ENCODE data around the gene NEK6. TPM values are rescaled to one million over a fixed set of nuclear protein-coding genes. Genes with fewer than 3 reads are reported as not detected.

Gene NEK6
- total RNA-seq, 1 experiment from 2014 or later = 28.4 TPM

DNA sequence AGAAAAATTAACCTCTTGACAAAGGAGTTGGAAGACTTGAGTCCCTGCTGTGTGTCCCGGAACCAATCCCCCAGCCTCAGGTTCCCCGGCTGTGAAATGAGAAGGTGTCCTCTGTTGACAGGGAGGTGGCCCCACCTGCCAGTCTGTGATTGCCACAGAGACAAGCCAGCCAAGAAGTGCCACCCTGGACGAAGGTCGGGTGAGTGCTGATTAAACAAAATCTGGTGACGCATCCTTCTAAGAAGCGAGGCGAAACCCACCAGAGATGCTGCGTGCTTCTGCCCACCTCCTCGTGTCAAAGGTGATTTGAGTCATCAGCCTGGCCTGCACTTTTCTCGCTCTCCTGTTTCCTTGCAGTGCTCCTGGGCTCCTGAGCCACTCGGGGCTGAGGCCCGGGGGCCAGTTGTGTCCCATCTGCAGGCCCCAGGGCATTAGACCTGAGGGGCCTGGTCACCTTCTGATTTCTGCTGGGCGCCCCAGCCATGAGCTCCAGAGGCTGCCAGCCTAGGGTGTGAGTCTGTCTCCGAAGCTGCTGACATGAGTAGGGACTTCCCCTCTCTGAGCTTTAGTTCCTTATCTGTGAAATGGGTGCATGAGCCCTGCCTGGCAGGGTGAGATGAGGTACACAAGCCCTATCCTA lies 28.7 kb downstream of the NEK6 start:
- DNase-seq = no peak
- Histone ChIP-seq H3K27ac (peak overlapping the region; percentile 57), H3K4me3 (no peak overlapping the region), H3K27me3 (no peaks in the 10 kb centered on the region), H3K9me3 (replicated peaks) (no peaks in the 10 kb centered on the region), H3K36me3 (peaks cover 14% of the 10 kb centered on the region; the same call in 1 of the 2 replicates), H3K4me1 (peaks cover 28% of the 10 kb centered on the region)

DNA sequence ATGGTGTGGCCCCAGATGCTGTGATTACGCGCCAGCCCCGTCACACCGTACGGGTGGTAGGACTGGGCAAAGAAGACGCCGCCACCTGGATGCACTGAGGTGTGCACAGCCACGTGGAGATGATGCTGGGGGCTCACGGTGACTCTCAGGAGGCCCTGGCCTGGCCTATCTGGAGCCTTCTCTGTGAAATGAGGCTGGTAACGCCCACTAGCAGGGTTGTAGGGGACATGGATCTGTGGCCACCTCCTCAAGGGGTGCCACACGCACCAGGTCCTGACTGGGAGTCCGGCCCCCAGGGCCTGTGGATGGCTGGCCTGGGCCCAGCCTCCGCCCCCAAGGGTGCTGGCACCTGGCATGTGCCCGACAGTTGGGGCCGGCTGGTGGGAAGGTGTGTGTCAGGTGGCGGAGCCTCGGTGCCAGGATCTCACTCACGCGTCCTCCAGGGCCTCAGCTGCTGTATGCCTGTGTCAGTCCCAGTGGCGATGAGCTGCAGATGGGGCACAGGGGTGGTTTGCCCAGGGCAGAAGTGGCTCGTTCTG lies 32.4 kb downstream of the NEK6 start:
- Histone ChIP-seq H3K9me3 (replicated peaks) (no peaks in the 10 kb centered on the region), H3K4me1 (peaks cover 13% of the 10 kb centered on the region), H3K4me3 (no peak overlapping the region), H3K27me3 (no peaks in the 10 kb centered on the region), H3K27ac (no peak overlapping the region), H3K36me3 (peaks cover 10% of the 10 kb centered on the region; the same call in 1 of the 2 replicates)
- DNase-seq = no peak

GRCh38 chr9:124290743-124291554 lies 33.2 kb downstream of the NEK6 start:
- DNase-seq = no peak
- H3K27ac ChIP-seq = no peak overlapping the region
- peaks cover 10% of the 10 kb centered on the region; the same call in 1 of the 2 replicates for H3K36me3 ChIP-seq
- no peaks in the 10 kb centered on the region for H3K9me3 ChIP-seq (replicated peaks)
- H3K4me3 ChIP-seq = no peak overlapping the region
- H3K27me3 ChIP-seq = no peaks in the 10 kb centered on the region
- peaks cover 13% of the 10 kb centered on the region for H3K4me1 ChIP-seq

DNA sequence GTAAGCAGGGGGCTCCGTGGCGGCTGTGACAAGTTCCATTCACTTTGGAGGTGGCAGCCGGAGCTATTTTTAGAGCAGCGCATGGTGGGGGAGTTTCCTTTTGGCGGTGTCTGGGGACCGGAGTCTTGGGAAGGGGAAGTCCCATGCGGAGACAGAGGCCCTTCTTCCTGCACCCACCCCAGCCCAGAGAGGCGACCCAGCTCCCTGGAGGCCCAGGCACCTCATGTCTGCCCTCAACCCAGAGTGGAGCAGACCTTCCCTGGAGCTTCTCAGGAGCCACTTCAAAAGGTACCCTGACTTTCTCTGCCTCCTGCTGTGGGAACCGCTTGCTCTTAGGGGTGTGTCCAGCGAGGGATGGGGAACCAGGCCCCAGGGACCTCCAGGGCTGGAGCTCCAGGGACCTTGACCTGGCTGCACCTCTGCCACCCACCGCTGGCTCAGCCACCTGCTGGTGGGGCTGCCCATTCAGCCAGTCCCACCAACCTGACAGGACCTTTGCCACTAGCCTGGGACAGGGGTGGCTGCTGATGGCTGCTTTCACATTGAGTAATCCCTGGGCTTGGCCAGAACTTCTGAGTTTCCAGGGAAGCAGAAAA lies 34.1 kb downstream of the NEK6 start:
- DNase-seq = no peak
- Histone ChIP-seq H3K4me1 (peaks cover 16% of the 10 kb centered on the region), H3K27ac (no peak overlapping the region)

DNA sequence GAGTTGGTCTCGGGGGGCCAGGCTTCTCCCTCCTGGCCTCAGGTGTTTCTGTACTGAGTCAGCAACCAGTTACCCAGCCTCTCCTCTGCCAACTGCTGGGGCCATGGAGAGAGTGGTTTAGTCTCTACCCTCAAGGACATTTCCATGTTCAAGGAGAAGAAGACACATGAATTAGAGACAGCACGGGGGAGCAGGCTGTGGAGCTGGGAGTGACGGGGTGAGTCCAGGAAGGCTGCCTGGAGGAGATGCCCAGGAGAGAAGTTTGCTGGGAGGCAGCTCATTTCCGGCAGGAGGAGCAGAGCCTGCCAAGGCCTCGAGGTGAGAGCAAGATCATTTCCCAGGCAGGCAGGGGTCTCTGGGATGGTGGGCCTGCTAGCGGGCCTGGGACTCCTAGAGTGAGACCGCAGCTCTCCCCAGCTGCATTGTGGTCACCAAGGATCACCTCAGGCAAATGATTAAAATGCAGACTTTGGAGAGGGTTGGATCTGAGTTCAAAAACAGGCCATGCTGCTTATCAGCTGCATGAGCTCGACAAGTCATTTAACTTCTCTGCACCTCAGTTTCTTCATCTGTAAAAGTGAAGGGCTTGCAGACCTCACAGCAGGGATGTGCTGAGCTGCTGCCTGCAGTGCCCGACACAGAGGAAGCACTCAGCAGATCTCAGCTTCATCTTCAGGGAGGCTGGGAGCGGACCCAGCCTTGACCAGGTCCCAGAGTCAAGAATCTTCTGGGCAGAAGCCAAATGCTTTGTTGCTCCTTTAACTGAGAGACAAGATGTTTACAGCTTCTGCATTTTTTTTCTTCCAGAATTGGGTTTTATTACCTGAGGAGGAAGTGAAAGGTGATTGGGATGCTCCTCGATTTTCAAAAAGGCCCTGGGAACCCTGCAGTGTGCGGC lies 35.2 kb downstream of the NEK6 start:
- DNase-seq = no peak
- Histone ChIP-seq H3K36me3 (peaks cover 8% of the 10 kb centered on the region; the same call in 1 of the 2 replicates), H3K4me3 (no peak overlapping the region), H3K4me1 (peaks cover 24% of the 10 kb centered on the region), H3K27ac (no peak overlapping the region), H3K27me3 (no peaks in the 10 kb centered on the region), H3K9me3 (replicated peaks) (no peaks in the 10 kb centered on the region)

More for the DNA sequence above, 34.1 kb downstream of the NEK6 start:
- Histone ChIP-seq H3K9me3 (replicated peaks) (no peaks in the 10 kb centered on the region), H3K27me3 (no peaks in the 10 kb centered on the region), H3K4me3 (no peak overlapping the region), H3K36me3 (peaks cover 8% of the 10 kb centered on the region; the same call in 1 of the 2 replicates)

- Histone ChIP-seq H3K36me3 (peaks cover 8% of the 10 kb centered on the region; the same call in 1 of the 2 replicates), H3K9me3 (replicated peaks) (no peaks in the 10 kb centered on the region), H3K27ac (no peak overlapping the region), H3K27me3 (no peaks in the 10 kb centered on the region), H3K4me1 (peaks cover 31% of the 10 kb centered on the region), H3K4me3 (no peak overlapping the region)
- DNase-seq = no peak
Measured at GRCh38 chr9:124293718-124294506, 36.2 kb downstream of the NEK6 start.

GRCh38 chr9:124295159-124295794 lies 37.5 kb downstream of the NEK6 start:
- DNase-seq = no peak
- Histone ChIP-seq H3K27me3 (no peaks in the 10 kb centered on the region), H3K36me3 (0 out of 2 replicates have a peak, but pooled peaks cover 3% of the 10 kb centered on the region), H3K27ac (no peak overlapping the region), H3K4me3 (no peak overlapping the region), H3K4me1 (peaks cover 36% of the 10 kb centered on the region), H3K9me3 (replicated peaks) (no peaks in the 10 kb centered on the region)

- Histone ChIP-seq H3K4me1 (peaks cover 36% of the 10 kb centered on the region), H3K27ac (no peak overlapping the region; the same call in 1 of the 2 replicates)
- DNase-seq = no peak
Measured at GRCh38 chr9:124296094-124296493, 38.3 kb downstream of the NEK6 start.

GRCh38 chr9:124296796-124297550 lies 39.2 kb downstream of the NEK6 start:
- peak overlapping the region; percentile 73 for H3K27ac ChIP-seq

More at GRCh38 chr9:124296094-124296493, 38.3 kb downstream of the NEK6 start:
- Histone ChIP-seq H3K27me3 (no peaks in the 10 kb centered on the region), H3K4me3 (no peak overlapping the region), H3K9me3 (replicated peaks) (no peaks in the 10 kb centered on the region), H3K36me3 (0 out of 2 replicates have a peak, but pooled peaks cover 2% of the 10 kb centered on the region)

DNA sequence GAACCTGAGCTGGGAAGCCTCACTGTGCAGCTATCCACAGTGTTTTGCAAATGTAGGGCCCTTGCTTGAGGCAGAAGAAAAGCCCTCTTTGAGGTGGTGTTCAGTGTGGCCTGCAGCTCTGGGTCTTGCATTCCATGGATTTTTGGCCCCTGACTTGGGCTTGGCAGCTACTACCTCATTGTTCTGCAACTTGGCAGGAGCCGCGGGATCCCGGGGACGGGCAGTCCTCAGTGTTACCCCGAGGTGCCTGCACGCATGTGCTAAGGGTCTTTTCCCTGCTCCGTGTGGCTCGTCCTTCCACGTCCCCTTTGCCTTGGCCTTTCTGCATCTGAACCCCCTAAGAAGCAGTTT lies 39.8 kb downstream of the NEK6 start:
- Histone ChIP-seq H3K4me3 (no peak overlapping the region), H3K9me3 (replicated peaks) (no peaks in the 10 kb centered on the region), H3K4me1 (peaks cover 36% of the 10 kb centered on the region), H3K36me3 (peaks cover 5% of the 10 kb centered on the region; the same call in 1 of the 2 replicates), H3K27me3 (no peaks in the 10 kb centered on the region), H3K27ac (peak overlapping the region; percentile 73)
- peak; percentile 93 to 96 for DNase-seq

More at GRCh38 chr9:124296796-124297550, 39.2 kb downstream of the NEK6 start:
- no peaks in the 10 kb centered on the region for H3K9me3 ChIP-seq (replicated peaks)
- no peak overlapping the region for H3K4me3 ChIP-seq
- peaks cover 36% of the 10 kb centered on the region for H3K4me1 ChIP-seq
- DNase-seq = peak; percentile 86 to 89
- H3K36me3 ChIP-seq = peaks cover 1% of the 10 kb centered on the region; the same call in 1 of the 2 replicates
- H3K27me3 ChIP-seq = no peaks in the 10 kb centered on the region

GRCh38 chr9:124297915-124298645 lies 40.3 kb downstream of the NEK6 start:
- peaks cover 36% of the 10 kb centered on the region for H3K4me1 ChIP-seq
- peak overlapping the region; percentile 73 for H3K27ac ChIP-seq

More at GRCh38 chr9:124297915-124298645, 40.3 kb downstream of the NEK6 start:
- H3K9me3 ChIP-seq (replicated peaks) = no peaks in the 10 kb centered on the region
- no peak overlapping the region for H3K4me3 ChIP-seq
- H3K27me3 ChIP-seq = no peaks in the 10 kb centered on the region
- no peak for DNase-seq
- H3K36me3 ChIP-seq = peaks cover 5% of the 10 kb centered on the region; the same call in 1 of the 2 replicates
